HG03095 (cell line): ENCODE data around the gene NDUFS1.
"Not testable (repeated sequence)": the region's sequence is repeated elsewhere in the genome, so short reads cannot be mapped to it uniquely, and the experiment has no call there.

Experiments
- ATAC-seq: cut with Tn5 transposase; IDR thresholded peaks from one replicate; pipeline ENCODE4 v1.9.1; 2021; ENCODE audit warnings: moderate library complexity; ENCODE audit not compliant: unreplicated experiment

Gene NDUFS1

DNA sequence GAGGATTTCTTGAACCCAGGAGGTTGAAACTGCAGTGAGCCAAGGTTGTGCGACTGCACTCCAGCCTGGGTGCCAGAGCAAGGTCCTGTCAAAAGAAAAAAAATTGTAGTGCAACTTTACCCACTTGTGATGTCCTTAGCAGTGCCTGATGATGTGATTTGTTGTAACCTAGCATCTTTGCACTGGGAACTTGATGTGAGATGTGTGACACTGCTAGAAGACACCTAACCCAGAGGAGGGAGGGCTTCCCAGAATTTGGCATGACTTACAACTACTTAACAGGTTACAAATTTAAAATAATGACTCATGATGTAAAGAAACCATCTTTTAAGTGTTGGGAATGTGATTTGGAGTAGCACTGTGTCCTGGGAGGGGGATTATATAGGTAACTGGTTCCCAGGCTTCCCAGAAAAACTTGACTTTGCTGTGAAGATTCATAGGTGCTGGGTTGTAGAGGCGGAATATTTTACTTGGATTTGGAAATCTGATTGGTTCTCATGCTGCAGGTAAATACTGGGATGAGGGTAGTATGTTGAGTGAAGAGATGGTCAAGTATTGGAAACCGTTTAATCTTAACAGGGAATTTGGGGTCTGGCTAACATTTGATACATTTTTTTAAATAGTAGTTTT, 4.1 kb upstream of the NDUFS1 start:
- ATAC-seq, result no peak

GRCh38 chr2:206162401-206162800, 3.2 kb upstream of the NDUFS1 start:
- ATAC-seq, result not testable (repeated sequence)

DNA sequence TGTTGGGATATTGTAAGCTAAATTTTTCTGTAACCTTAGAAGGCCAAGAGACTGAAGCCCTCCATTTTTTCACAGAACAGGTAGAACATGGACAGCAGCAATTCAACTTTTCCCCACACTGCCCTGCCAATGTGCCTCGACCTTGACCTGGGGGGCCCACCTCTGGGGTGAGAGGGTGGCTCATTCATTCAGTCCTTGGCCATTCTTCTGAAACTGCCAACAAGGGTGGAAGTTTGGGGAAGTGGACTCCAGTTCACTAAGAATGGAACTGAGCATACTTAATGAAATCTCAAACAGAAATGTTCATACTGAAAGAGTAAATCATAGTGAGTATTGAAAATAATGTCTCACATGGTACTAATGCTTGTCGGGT, 1.5 kb upstream of the NDUFS1 start:
- no peak for ATAC-seq

GRCh38 chr2:206160125-206160806, 1.0 kb upstream of the NDUFS1 start:
- ATAC-seq, result peak; percentile 46

DNA sequence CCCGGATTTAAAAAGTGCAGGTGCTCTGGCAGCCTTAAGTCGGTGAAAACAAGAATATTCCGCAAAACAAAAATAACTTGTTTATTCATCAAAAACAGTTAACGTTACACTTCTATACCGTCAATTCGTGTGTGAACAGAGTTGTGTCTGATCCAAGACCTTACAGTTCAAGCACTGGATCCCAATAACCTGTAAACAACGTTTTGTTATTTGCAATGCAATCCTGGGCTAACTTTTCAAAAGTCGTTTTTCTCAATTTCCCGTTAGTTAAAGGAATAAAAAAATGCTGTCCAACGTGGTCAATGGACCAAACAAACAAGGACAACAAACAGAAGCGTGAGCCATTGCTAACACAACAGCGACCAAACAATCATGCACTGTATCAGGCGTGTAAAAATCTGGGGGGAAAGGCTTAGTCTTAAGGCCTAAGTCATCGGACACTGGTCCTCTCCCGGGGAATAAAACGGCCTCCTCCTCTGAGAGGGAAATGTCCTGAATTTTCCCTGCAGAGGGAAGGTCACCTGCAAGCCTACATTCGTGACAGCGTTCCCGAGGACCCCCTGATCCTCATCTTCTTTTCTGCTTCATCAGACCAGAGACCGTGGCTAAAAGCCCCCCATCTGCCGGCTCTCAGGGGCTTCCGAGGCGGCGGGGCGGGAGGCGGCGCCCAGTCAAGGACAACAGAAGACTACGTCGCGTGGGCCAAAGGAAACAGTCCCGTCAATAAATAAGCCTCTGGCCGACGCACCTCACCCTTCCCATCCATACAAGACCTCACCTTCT, 490 bp downstream of the NDUFS1 start:
- peak; percentile 14 for ATAC-seq

GRCh38 chr2:206157014-206157413, 2.2 kb downstream of the NDUFS1 start:
- not testable (repeated sequence) for ATAC-seq

GRCh38 chr2:206154197-206154596, 5.0 kb downstream of the NDUFS1 start:
- no peak for ATAC-seq

- no peak for ATAC-seq
Observed at GRCh38 chr2:206150631-206151030, 8.6 kb downstream of the NDUFS1 start.

DNA sequence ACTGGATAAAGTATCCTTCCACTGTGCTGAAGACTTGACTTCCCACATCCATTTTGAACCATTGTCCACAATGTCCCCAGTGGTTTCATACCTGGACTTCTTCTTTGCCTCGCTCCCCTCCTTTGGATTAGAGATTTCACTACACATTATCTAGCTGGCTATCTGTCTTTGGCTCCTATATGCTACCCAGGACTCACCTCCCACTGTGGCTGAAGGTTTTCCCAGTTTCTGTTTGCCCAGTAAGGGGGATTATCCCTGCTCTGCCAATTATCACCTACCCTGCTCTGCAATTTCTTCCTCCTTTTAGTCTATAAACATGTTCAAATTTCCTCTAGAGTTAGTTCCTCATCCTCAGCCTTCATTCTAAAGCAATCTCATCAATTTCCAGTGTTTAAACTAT, 9.1 kb downstream of the NDUFS1 start:
- no peak for ATAC-seq

GRCh38 chr2:206149330-206149729, 9.9 kb downstream of the NDUFS1 start:
- no peak for ATAC-seq

DNA sequence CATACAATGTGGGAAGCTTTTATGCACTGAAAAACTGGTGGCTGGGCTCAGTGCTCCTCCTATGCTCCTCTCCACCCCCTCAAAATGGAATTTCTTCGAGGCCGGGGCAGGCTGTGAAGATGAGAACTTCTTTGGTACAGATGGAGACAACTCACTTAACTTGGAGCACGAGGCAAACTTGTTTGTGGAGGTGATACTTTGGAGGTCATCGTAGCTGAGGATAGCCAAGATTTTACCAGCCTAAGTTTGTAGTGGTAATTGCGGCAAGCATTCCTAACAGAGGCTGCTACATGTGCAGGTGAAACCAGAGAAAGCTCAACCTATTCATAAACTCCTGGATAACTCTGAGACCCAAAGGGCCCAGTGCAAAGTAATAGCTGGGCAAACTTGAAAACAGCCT, 13.6 kb downstream of the NDUFS1 start:
- no peak for ATAC-seq

DNA sequence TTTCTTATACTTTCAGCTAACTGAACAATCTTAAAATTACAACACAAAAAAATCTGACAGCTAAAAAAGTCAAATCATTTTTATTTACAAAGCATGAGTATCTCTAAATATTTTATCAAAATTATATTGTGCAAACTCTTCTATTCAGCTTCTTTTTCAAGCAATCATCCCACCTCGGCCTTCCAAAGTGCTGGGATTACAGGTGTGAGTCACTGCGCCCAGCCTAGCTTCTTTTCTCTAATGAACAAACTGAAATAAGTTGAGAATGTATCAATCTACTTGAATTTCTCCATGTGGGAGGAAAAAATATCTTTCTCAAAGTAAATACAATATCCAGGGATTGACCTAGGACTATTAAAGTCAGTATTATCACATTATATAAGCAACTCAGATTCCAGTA, 14.9 kb downstream of the NDUFS1 start:
- ATAC-seq, result no peak

GRCh38 chr2:206143451-206143850, 15.8 kb downstream of the NDUFS1 start:
- no peak for ATAC-seq

GRCh38 chr2:206127656-206128055, 31.6 kb downstream of the NDUFS1 start:
- ATAC-seq, result no peak

- no peak for ATAC-seq
Observed at GRCh38 chr2:206125901-206126300, 33.3 kb downstream of the NDUFS1 start.

GRCh38 chr2:206122569-206122968, 36.7 kb downstream of the NDUFS1 start:
- not testable (repeated sequence) for ATAC-seq

GRCh38 chr2:206116278-206116677, 43.0 kb downstream of the NDUFS1 start:
- ATAC-seq, result no peak

GRCh38 chr2:206115026-206115578, 44.1 kb downstream of the NDUFS1 start:
- no peak for ATAC-seq

DNA sequence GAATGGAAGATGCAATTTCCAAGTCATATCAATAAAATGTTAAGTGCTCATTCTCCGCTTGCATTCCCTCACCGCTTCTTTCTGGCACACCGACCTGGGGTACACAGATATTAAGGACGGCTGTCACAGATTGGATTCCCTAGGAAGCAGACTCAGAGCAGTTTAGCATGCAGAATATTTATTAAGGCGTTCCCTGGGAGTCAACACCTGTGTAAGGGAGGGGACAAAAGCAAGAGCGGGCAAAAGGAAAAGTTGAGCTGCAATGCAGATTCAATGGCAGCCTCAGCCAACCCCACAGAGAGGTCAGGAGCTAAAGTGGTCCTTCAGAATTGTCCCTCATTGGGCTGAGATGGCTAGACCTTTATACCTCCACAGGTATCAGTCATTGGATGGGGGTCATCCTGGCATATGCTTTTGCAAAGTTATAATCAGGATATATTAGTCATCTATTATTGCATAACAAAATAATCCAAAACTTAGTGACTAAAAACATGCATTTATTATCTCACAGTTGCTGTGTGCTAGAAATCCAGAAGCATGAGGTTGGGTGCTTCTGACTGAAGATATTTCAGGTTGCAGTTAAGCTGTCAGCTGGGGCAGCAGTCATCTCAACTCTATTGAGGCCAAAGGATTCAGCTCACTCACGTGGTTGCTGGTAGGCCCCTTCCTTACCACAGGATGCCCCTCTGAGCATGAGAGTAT, 46.2 kb downstream of the NDUFS1 start:
- ATAC-seq, result no peak

- no peak for ATAC-seq
Observed at GRCh38 chr2:206112108-206112507, 47.1 kb downstream of the NDUFS1 start.

DNA sequence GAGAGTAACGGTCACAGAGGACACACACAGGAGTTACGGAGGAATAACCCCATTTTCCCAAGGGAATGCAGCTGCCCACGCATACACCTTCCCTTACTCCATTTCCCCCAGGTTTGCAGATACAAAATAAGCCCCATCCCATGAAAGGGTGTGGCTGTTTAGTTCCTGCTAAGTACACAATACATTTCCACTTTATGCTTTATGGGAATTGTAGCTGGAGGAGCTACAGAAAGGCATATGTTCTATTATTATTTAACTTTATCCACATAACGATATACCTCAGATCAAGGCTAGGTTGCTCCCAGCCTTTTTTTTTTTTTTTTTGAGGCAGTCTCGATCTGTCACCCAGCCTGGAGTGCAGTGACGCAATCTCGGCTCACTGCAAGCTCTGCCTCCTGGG, 50.5 kb downstream of the NDUFS1 start:
- no peak for ATAC-seq
